H9 (cell line): Measurements from ENCODE around the gene AK8. TPM values are rescaled to one million over a fixed set of nuclear protein-coding genes. Genes with fewer than 3 reads are reported as not detected.

Source experiments
- DNase-seq: peaks from one replicate; pipeline ENCODE4 v3.0.0-alpha.2; 2017
- H2AFZ ChIP-seq: one replicate; pipeline ENCODE4 v1.6.1; 2013; ENCODE audit warnings: mild to moderate bottlenecking, low read length, control low read depth, moderate library complexity
- H2AK5ac ChIP-seq: 2 replicates; pipeline ENCODE4 v1.6.1; 2013; ENCODE audit warnings: low read length, control low read depth, mixed read lengths; ENCODE audit not compliant: insufficient read length
- H2BK120ac ChIP-seq: one replicate; pipeline ENCODE4 v1.6.1; 2013; ENCODE audit warnings: low read depth, mild to moderate bottlenecking, low read length, control low read depth, inconsistent platforms; ENCODE audit not compliant: poor library complexity, severe bottlenecking
- H2BK12ac ChIP-seq: 2 replicates; pipeline ENCODE4 v1.6.1; 2013; ENCODE audit warnings: low read length, control low read depth, mixed read lengths, low read depth; ENCODE audit not compliant: insufficient read length
- H2BK15ac ChIP-seq: 2 replicates; pipeline ENCODE4 v1.6.1; 2013; ENCODE audit warnings: low read depth, low read length, control low read depth
- H2BK20ac ChIP-seq: one replicate; pipeline ENCODE4 v1.6.1; 2013; ENCODE audit warnings: low read depth, mild to moderate bottlenecking, low read length, control low read depth, inconsistent platforms; ENCODE audit not compliant: poor library complexity, severe bottlenecking
- H2BK5ac ChIP-seq: 2 replicates; pipeline ENCODE4 v1.6.1; 2013; ENCODE audit warnings: low read length, control low read depth, mixed read lengths; ENCODE audit not compliant: insufficient read length
- H3K14ac ChIP-seq: 2 replicates; pipeline ENCODE4 v1.6.1; 2013; ENCODE audit warnings: low read length, control low read depth; ENCODE audit not compliant: insufficient read depth
- H3K18ac ChIP-seq: 2 replicates; pipeline ENCODE4 v1.6.1; 2013; ENCODE audit warnings: low read depth, mild to moderate bottlenecking, mixed read lengths, low read length, control low read depth; ENCODE audit not compliant: insufficient read length
- H3K23ac ChIP-seq: 2 replicates; pipeline ENCODE4 v1.6.1; 2013; ENCODE audit warnings: low read length, control low read depth, mixed read lengths, low read depth; ENCODE audit not compliant: insufficient read length
- H3K23me2 ChIP-seq: 2 replicates; pipeline ENCODE4 v1.6.1; 2013; ENCODE audit warnings: low read depth, mild to moderate bottlenecking, mixed read lengths, low read length, control low read depth; ENCODE audit not compliant: insufficient read length, poor library complexity, severe bottlenecking
- H3K27ac ChIP-seq: 2 replicates; pipeline ENCODE4 v1.5.1; 2013; ENCODE audit warnings: low read length, control low read depth, mixed read lengths, low read depth; ENCODE audit not compliant: insufficient read length
- H3K27me3 ChIP-seq: 2 replicates; pipeline ENCODE4 v1.6.1; 2013; ENCODE audit warnings: low read length, control low read depth, inconsistent platforms; ENCODE audit not compliant: insufficient read depth
- H3K4ac ChIP-seq: 2 replicates; pipeline ENCODE4 v1.6.1; 2013; ENCODE audit warnings: low read depth, mild to moderate bottlenecking, control low read depth, inconsistent platforms, low read length, moderate library complexity
- H3K4me1 ChIP-seq: 2 replicates; pipeline ENCODE4 v1.6.1; 2013; ENCODE audit warnings: low read length, control low read depth, inconsistent platforms; ENCODE audit not compliant: insufficient read depth
- H3K4me2 ChIP-seq: 2 replicates; pipeline ENCODE4 v1.6.1; 2013; ENCODE audit warnings: low read length, control low read depth, mixed read lengths; ENCODE audit not compliant: insufficient read length, insufficient read depth
- H3K56ac ChIP-seq: 2 replicates; pipeline ENCODE4 v1.6.1; 2013; ENCODE audit warnings: low read depth, mild to moderate bottlenecking, mixed read lengths, low read length, control low read depth; ENCODE audit not compliant: insufficient read length
- H3K79me1 ChIP-seq: 2 replicates; pipeline ENCODE4 v1.6.1; 2013; ENCODE audit warnings: low read depth, mild to moderate bottlenecking, moderate library complexity, low read length, control low read depth, inconsistent platforms; ENCODE audit not compliant: insufficient read depth, poor library complexity, severe bottlenecking
- H3K79me2 ChIP-seq: 2 replicates; pipeline ENCODE4 v1.6.1; 2013; ENCODE audit warnings: low read length, control low read depth, inconsistent platforms; ENCODE audit not compliant: insufficient read depth
- H3K9ac ChIP-seq: 2 replicates; pipeline ENCODE4 v1.6.1; 2013; ENCODE audit warnings: low read length, control low read depth, mixed read lengths; ENCODE audit not compliant: insufficient read length; ENCODE audit errors: extremely low read depth
- H3K9me3 ChIP-seq: one replicate; pipeline ENCODE4 v1.6.1; 2013; ENCODE audit warnings: low read depth, low read length, inconsistent platforms; ENCODE audit not compliant: control insufficient read depth
- H3T11ph ChIP-seq: one replicate; pipeline ENCODE4 v1.6.1; 2013; ENCODE audit warnings: mild to moderate bottlenecking, low read length, control low read depth, inconsistent platforms
- H4K20me1 ChIP-seq: one replicate; pipeline ENCODE4 v1.6.1; 2013; ENCODE audit not compliant: control insufficient read depth, insufficient read length, insufficient read depth
- H4K5ac ChIP-seq: 2 replicates; pipeline ENCODE4 v1.6.1; 2013; ENCODE audit warnings: low read depth, mild to moderate bottlenecking, mixed read lengths, low read length, control low read depth; ENCODE audit not compliant: insufficient read length
- H4K8ac ChIP-seq: replicated peaks from 2 replicates; pipeline ENCODE4 v1.6.1; 2013; ENCODE audit warnings: low read length, control low read depth, mixed read lengths, low read depth; ENCODE audit not compliant: insufficient read length
- H4K91ac ChIP-seq: 2 replicates; pipeline ENCODE4 v1.6.1; 2013; ENCODE audit warnings: low read depth, mild to moderate bottlenecking, moderate library complexity, mixed read lengths, low read length, control low read depth; ENCODE audit not compliant: insufficient read length
- H3K27ac Mint-ChIP-seq, 3 experiments: 2 replicates in 2 of 3; 3 replicates in 1 of 3; pipeline ENCODE4 v1.8.0; 2020 to 2021; ENCODE audit warnings: mixed read lengths in 3 of 3, mild to moderate bottlenecking in 1 of 3, moderate library complexity in 1 of 3
- H3K27me3 Mint-ChIP-seq: 2 replicates; pipeline ENCODE4 v1.8.0; 2021; ENCODE audit warnings: low read depth, mild to moderate bottlenecking, moderate library complexity, mixed read lengths
- H3K36me3 Mint-ChIP-seq, 3 experiments: 2 replicates in 2 of 3; 3 replicates in 1 of 3; pipeline ENCODE4 v1.8.0; 2020 to 2021; ENCODE audit warnings: low read depth in 3 of 3, mixed read lengths in 3 of 3; ENCODE audit not compliant: insufficient read depth in 1 of 3
- H3K4me1 Mint-ChIP-seq, 2 experiments: 2 replicates each; pipeline ENCODE4 v1.8.0; 2020; ENCODE audit warnings: mixed read lengths in 2 of 2
- H3K4me3 Mint-ChIP-seq, 2 experiments: 2 replicates in 1 of 2; 3 replicates in 1 of 2; pipeline ENCODE4 v1.8.0; 2020 to 2021; ENCODE audit warnings: mild to moderate bottlenecking in 2 of 2, mixed read lengths in 2 of 2, moderate library complexity in 1 of 2
- H3K9me3 Mint-ChIP-seq, 2 experiments: 2 replicates in 1 of 2; 3 replicates in 1 of 2; pipeline ENCODE4 v1.8.0; 2020; ENCODE audit warnings: mild to moderate bottlenecking in 2 of 2, mixed read lengths in 2 of 2, moderate library complexity in 1 of 2
- WGBS: extraction: QIAGEN DNeasy Blood & Tissue Kit; methylation state at CpG from one replicate; pipeline ENCODE4 v1.1.7; 2013; ENCODE audit warnings: missing lambda C conversion rate, low lambda C conversion rate, mixed read lengths; ENCODE audit not compliant: insufficient read length; ENCODE audit errors: extremely low coverage; 5-methylcytosine and 5-hydroxymethylcytosine counted together
- total RNA-seq: library from RNA; stranded (reverse); gene quantifications from 2 replicates; pipeline ENCODE4 v1.2.1, GENCODE V29; 2021
- TF ChIP-seq, protein P1 (sequence below): fragments of 200-600 bp; sonication (generic); conservative IDR thresholded peaks from 3 replicates; pipeline ENCODE4 v1.8.0; 2021; ENCODE audit warnings: antibody characterized with exemption, mild to moderate bottlenecking

The AK8 gene
- total RNA-seq, 1 experiment from 2014 or later: 0.44 TPM

DNA sequence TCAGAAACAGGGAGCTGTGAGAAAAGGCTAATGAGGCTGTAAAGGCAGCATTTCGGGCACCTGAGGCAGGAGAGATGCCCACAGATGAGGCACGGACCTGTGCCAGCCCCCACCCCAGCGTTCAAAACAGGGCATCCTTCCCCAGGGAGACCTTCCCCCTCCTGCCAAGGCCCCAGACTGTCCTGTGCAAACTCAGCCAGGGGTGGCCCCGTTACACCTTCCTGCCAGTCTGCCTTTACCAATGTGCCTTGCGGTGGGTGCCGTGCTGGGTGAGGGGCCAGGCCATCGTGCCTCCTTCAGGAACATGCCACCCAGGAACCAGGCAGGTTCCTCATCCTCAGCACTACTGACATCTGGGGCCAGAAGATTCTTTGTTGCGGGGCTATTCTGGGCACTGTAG, 53.9 kb downstream of the AK8 start:
- Histone ChIP-seq H3K23ac (no peak overlapping the region), H3K79me1 (no peaks in the 10 kb centered on the region), H2BK120ac (no peak overlapping the region), H3K18ac (no peak overlapping the region), H2BK20ac (no peak overlapping the region), H3K14ac (no peak overlapping the region), H3K9me3 (no peaks in the 10 kb centered on the region), H4K20me1 (no peaks in the 10 kb centered on the region), H3K79me2 (no peaks in the 10 kb centered on the region), H3K4me2 (no peak overlapping the region), H4K91ac (no peak overlapping the region), H2BK5ac (no peak overlapping the region), H3K23me2 (no peaks in the 10 kb centered on the region), H3K9ac (no peak overlapping the region), H3K4me1 (no peaks in the 10 kb centered on the region), H3K56ac (no peak overlapping the region), H3K27me3 (no peaks in the 10 kb centered on the region), H3K4ac (no peak overlapping the region), H2AK5ac (no peak overlapping the region), H3K27ac (no peak overlapping the region), H4K8ac (no peak overlapping the region), H4K5ac (no peak overlapping the region), H2AFZ (no peak overlapping the region), H2BK12ac (no peak overlapping the region), H3T11ph (no peak overlapping the region), H2BK15ac (no peak overlapping the region)
- no peaks in the 10 kb centered on the region for H3K36me3 Mint-ChIP-seq
- H3K9me3 Mint-ChIP-seq: no peaks in the 10 kb centered on the region
- TF ChIP-seq, protein P1, sequence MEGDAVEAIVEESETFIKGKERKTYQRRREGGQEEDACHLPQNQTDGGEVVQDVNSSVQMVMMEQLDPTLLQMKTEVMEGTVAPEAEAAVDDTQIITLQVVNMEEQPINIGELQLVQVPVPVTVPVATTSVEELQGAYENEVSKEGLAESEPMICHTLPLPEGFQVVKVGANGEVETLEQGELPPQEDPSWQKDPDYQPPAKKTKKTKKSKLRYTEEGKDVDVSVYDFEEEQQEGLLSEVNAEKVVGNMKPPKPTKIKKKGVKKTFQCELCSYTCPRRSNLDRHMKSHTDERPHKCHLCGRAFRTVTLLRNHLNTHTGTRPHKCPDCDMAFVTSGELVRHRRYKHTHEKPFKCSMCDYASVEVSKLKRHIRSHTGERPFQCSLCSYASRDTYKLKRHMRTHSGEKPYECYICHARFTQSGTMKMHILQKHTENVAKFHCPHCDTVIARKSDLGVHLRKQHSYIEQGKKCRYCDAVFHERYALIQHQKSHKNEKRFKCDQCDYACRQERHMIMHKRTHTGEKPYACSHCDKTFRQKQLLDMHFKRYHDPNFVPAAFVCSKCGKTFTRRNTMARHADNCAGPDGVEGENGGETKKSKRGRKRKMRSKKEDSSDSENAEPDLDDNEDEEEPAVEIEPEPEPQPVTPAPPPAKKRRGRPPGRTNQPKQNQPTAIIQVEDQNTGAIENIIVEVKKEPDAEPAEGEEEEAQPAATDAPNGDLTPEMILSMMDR: no peak
- H3K4me3 Mint-ChIP-seq: no peak overlapping the region
- no peaks in the 10 kb centered on the region for H3K4me1 Mint-ChIP-seq
- no peak overlapping the region for H3K27ac Mint-ChIP-seq
- peaks cover 15% of the 10 kb centered on the region for H3K27me3 Mint-ChIP-seq
- DNase-seq: no peak
- no CpG with 5 or more reads among the region's 8 CpGs for WGBS
